ENCODE results near the gene IFNL1.

The IFNL1 gene

DNA sequence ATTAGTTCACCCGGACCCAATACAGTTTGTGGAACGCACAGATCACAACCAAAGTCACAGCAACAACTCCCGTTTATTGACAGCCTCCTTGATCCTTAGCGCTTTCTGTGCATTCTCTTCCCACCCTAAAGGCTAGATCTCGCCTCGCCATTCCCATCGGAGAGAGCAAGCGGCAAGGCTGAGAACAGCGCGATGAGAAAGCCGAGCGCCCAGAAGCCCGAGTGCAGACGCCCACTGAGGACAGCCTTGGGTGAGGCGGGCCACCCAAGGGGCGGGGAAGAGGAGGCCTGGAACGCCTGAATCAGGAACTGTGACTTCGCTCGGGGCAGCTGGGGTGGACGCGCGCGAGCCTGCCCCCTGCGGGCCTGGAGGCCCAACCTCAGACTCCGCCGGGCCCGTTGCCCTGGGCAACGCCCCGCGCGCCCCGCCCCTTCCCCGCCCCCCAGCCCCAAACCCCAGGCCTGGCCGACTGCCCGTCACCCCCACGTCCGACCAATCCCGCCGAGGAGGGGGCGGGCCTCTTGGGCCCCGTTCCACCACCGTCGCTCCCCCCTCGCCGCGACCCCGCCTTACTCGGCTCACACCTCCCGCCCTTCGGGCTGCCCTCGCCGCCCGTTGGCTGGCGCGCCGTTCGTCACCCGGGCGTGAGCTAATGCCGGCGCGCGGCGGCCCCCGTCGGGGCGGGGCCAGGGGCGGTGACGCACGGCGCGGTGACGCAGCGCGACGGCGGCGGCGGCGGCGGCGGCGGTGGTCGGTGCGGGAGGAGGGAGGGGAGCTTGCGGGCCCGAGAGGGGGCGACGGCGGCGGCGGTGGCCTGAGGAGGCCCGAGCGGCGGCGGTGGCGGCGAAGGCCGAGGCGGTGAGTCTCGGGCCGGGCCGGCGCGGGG, 45.8 kb downstream of the IFNL1 start, which contains the start of gene SAMD4B:
SAMD4B (plus strand) TSS at position 703 of the 886 bp plus-strand sequence. CDS start 14,473 bp downstream, outside the sequence.
- Histone ChIP-seq H3K4me1 (ENCODE audit: control insufficient read depth in 1 of 2, insufficient read depth in 2 of 2, low read length in 2 of 2) (peaks cover 19 to 22% of the 10 kb centered on the region in 2 donors), H3K9ac (ENCODE audit: low read depth in 1 of 2, low read length in 2 of 2) (peak within 1 kb of the TSS; percentile 77 to 91), H3K9me3 (ENCODE audit: control insufficient read depth in 1 of 2, low read length in 2 of 2) (no peaks in the 10 kb centered on the region), H3K4me3 (ENCODE audit: low read depth in 1 of 2, low read length in 2 of 2) (peak within 1 kb of the TSS; percentile 80 to 87), H3K36me3 (ENCODE audit: control insufficient read depth in 1 of 2, insufficient read depth in 2 of 2, low read length in 2 of 2) (no peaks in the 10 kb centered on the region), H3K27me3 (ENCODE audit: control insufficient read depth in 1 of 2, insufficient read depth in 2 of 2, low read length in 2 of 2) (no peaks in the 10 kb centered on the region), H3K27ac (ENCODE audit: low read depth, low read length) (peak within 1 kb of the TSS; percentile 67)

DNA sequence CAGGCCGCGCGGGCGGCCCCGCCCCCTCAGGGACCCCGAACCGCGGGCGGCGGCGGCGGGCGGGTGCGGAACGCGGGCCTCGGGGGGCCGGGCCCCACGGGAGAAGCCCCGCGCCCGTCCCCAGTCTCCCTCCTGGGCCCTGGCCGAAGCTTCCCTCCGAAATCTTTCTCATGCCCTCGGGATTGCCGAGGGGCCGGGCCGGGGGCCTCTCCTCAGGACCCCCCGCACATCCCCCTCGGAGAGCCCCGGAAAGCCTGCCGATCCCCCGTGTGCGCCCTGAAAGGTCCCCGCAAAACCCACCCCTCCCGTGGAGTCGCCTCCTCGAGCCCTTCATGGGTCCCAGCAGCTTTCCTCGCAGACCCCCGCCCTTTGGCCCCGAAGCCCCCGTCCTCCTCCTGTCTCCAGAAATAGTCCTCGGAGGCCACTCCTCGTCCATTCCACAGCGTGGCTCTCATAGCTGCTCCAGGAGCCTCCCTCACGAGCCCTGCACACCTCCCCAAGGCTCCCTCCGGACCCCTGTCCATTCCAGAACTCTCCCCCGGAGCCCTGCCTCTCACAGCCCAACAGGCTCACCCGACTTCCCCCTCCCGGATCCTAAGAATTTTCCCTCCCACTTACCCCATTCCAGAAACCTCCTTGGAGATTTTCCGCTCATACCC, 46.6 kb downstream of the IFNL1 start:
- Histone ChIP-seq H3K4me3 (ENCODE audit: low read depth in 1 of 2, low read length in 2 of 2) (peak overlapping the region; percentile 75 to 87), H3K9ac (ENCODE audit: low read depth in 1 of 2, low read length in 2 of 2) (peak overlapping the region; percentile 77 to 91), H3K4me1 (ENCODE audit: control insufficient read depth in 1 of 2, insufficient read depth in 2 of 2, low read length in 2 of 2) (peaks cover 19 to 22% of the 10 kb centered on the region in 2 donors), H3K27me3 (ENCODE audit: control insufficient read depth in 1 of 2, insufficient read depth in 2 of 2, low read length in 2 of 2) (no peaks in the 10 kb centered on the region), H3K36me3 (ENCODE audit: control insufficient read depth in 1 of 2, insufficient read depth in 2 of 2, low read length in 2 of 2) (no peaks in the 10 kb centered on the region), H3K9me3 (ENCODE audit: control insufficient read depth in 1 of 2, low read length in 2 of 2) (no peaks in the 10 kb centered on the region), H3K27ac (ENCODE audit: low read depth, low read length) (peak overlapping the region; percentile 36)

- Histone ChIP-seq H3K4me3 (ENCODE audit: low read depth in 1 of 2, low read length in 2 of 2) (no peak overlapping the region), H3K27me3 (ENCODE audit: control insufficient read depth in 1 of 2, insufficient read depth in 2 of 2, low read length in 2 of 2) (no peaks in the 10 kb centered on the region), H3K36me3 (ENCODE audit: control insufficient read depth in 1 of 2, insufficient read depth in 2 of 2, low read length in 2 of 2) (peaks cover 4 to 8% of the 10 kb centered on the region in 2 donors), H3K9ac (ENCODE audit: low read depth in 1 of 2, low read length in 2 of 2) (no peak overlapping the region), H3K27ac (ENCODE audit: low read depth, low read length) (no peak overlapping the region), H3K4me1 (ENCODE audit: control insufficient read depth in 1 of 2, insufficient read depth in 2 of 2, low read length in 2 of 2) (peaks cover 14 to 16% of the 10 kb centered on the region in 2 donors), H3K9me3 (ENCODE audit: control insufficient read depth in 1 of 2, low read length in 2 of 2) (no peaks in the 10 kb centered on the region)
Observed at GRCh38 chr19:39345956-39346355, 49.7 kb downstream of the IFNL1 start.

DNA sequence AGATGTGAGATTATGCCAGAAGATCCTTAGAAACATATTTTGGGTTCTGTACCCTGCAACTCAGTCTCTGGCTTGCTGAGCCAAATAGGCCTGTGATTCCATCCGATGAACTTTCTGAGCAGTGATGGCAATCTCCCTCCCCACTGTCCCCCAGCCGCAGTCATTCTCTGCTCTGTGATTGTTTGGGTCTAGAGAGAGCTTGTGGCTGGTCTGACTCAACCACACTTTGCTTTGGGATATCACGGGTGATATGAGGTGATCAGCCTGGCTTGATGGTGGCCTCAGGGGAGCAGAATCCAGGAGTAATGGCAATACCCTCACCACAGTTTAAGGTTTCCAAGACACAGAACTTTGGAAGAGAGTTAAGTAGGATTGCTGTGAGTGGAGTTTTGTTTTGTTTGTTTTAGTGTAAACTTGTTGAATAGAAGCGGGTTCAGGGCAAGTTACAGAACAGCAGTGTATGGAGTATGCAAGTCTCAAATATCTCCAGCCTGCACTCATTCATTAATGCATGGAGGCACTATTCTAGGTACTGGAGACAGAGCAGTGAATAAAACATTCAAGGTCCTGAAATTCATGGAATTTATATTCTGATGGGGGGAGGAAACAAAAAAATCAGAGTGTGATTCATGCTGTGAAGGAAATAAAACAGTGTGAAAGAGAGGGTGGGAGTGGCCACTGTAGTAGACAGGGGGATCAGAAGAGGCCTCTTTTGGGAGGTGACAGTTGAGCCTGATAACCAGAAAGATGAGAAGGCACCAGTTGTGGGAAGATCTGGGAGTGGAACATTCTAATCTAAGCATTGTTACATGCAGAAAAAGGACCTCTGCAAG, 51.3 kb downstream of the IFNL1 start:
- no peaks in the 10 kb centered on the region for H3K9me3 ChIP-seq (ENCODE audit: control insufficient read depth in 1 of 2, low read length in 2 of 2)
- H3K4me1 ChIP-seq (ENCODE audit: control insufficient read depth in 1 of 2, insufficient read depth in 2 of 2, low read length in 2 of 2): peaks cover 13% of the 10 kb centered on the region in 2 donors
- no peak overlapping the region for H3K4me3 ChIP-seq (ENCODE audit: low read depth in 1 of 2, low read length in 2 of 2)
- H3K9ac ChIP-seq (ENCODE audit: low read depth in 1 of 2, low read length in 2 of 2): no peak overlapping the region
- no peaks in the 10 kb centered on the region for H3K27me3 ChIP-seq (ENCODE audit: control insufficient read depth in 1 of 2, insufficient read depth in 2 of 2, low read length in 2 of 2)
- H3K27ac ChIP-seq (ENCODE audit: low read depth, low read length): no peak overlapping the region
- peaks cover 10 to 19% of the 10 kb centered on the region in 2 donors for H3K36me3 ChIP-seq (ENCODE audit: control insufficient read depth in 1 of 2, insufficient read depth in 2 of 2, low read length in 2 of 2)

Measured in duodenal mucosa (tissue), 2 donors.